Activated B cell treated with CpG ODN at 0.5 μM for 24 hours (primary cell): ENCODE measurements around the gene BCL11B. TPM values are rescaled to one million over a fixed set of nuclear protein-coding genes. Genes with fewer than 3 reads are reported as not detected.

Experiments used
- ATAC-seq: fragments of 200-7000 bp; cut with Tn5 transposase; one replicate; pipeline ENCODE4 v1.10.0; 2021; ENCODE audit warnings: low read depth, mild to moderate bottlenecking, moderate library complexity
- CTCF ChIA-PET: fragments of 350-600 bp; sonication (Branson Sonifier 250); formaldehyde crosslinking; loops from one replicate; lab custom pipeline; 2021; ENCODE audit warnings: antibody characterized with exemption; lab: Charles Lee
- POLR2A ChIA-PET: fragments of 350-600 bp; sonication (Branson Sonifier 250); formaldehyde crosslinking; loops from one replicate; lab custom pipeline; 2021; ENCODE audit warnings: antibody characterized with exemption; lab: Charles Lee
- DNase-seq: peaks from one replicate; pipeline ENCODE4 v3.0.0; 2022
- H3K27ac Mint-ChIP-seq: one replicate; pipeline ENCODE4 v1.8.0; 2020; ENCODE audit warnings: mixed read lengths
- H3K27me3 Mint-ChIP-seq: one replicate; pipeline ENCODE4 v1.8.0; 2021; ENCODE audit warnings: mixed read lengths
- H3K36me3 Mint-ChIP-seq: one replicate; pipeline ENCODE4 v1.8.0; 2021; ENCODE audit warnings: low read depth, mixed read lengths
- H3K4me1 Mint-ChIP-seq: one replicate; pipeline ENCODE4 v1.8.0; 2021; ENCODE audit warnings: mixed read lengths
- H3K4me3 Mint-ChIP-seq: one replicate; pipeline ENCODE4 v1.8.0; 2020; ENCODE audit warnings: mild to moderate bottlenecking, mixed read lengths
- H3K9me3 Mint-ChIP-seq: one replicate; pipeline ENCODE4 v1.8.0; 2020; ENCODE audit warnings: mixed read lengths
- intact Hi-C: fragments of 100-400 bp; cut with micrococcal nuclease; formaldehyde crosslinking; loops from one replicate; pipeline ENCODE4 v1.15.1; 2024
- total RNA-seq: library from RNA; stranded (reverse); gene quantifications from 2 replicates; pipeline ENCODE4 v1.2.3, GENCODE V29; 2022
- TF ChIP-seq, protein P1 (sequence below): fragments of 200-600 bp; IDR thresholded peaks from one replicate; pipeline ENCODE4 v1.8.0; 2022; ENCODE audit warnings: antibody characterized with exemption, mild to moderate bottlenecking

BCL11B gene
- total RNA-seq: 0.10 and 0.13 TPM in 2 replicates

DNA sequence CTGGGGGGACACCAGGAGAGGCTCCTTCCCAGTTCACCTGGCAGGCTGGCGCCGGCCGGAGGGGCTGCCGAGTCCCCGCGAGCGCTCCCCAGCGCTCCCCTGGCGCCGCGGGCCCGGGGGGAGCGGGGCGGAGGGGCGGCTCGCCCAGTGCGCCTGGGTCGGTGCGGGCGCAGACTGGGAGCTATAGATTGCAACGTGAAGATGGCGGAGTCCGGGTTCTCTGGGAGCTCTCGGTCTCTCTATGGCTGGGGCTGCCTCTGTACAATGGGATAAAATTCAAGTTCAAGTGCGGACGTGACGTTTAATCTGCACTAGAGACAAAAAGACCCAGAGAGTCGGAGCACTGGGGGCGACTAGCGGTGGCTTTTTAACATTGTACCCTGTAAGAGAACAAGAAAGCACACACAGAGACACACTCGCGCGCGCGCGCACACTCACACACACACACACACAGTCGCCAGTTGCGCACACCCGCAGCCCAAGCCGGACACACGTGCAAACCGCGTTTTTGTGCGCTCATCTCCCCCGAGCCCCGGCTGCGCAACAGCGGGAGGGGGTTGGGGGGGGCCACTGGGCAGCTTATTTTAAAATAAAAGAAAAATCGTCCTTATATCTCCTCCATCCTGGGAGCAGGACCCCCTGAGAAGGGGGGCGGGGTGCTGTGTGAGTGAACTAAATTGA lies at the start of gene BCL11B:
Gene BCL11B (minus strand): TSS at position 247 of the 681 bp plus-strand sequence. CDS start 979 bp downstream, outside the sequence.
- POLR2A ChIA-PET: no interaction called here
- no peak within 1 kb of the TSS for H3K27ac Mint-ChIP-seq
- H3K4me3 Mint-ChIP-seq: peak within 1 kb of the TSS; percentile 73
- CTCF ChIA-PET: no interaction called here
- ATAC-seq (peak; percentile 69), DNase-seq (no peak)
- no peaks in the 10 kb centered on the region for H3K9me3 Mint-ChIP-seq
- no peaks in the 10 kb centered on the region for H3K36me3 Mint-ChIP-seq
- peaks cover 61% of the 10 kb centered on the region for H3K27me3 Mint-ChIP-seq
- TF ChIP-seq, protein P1, sequence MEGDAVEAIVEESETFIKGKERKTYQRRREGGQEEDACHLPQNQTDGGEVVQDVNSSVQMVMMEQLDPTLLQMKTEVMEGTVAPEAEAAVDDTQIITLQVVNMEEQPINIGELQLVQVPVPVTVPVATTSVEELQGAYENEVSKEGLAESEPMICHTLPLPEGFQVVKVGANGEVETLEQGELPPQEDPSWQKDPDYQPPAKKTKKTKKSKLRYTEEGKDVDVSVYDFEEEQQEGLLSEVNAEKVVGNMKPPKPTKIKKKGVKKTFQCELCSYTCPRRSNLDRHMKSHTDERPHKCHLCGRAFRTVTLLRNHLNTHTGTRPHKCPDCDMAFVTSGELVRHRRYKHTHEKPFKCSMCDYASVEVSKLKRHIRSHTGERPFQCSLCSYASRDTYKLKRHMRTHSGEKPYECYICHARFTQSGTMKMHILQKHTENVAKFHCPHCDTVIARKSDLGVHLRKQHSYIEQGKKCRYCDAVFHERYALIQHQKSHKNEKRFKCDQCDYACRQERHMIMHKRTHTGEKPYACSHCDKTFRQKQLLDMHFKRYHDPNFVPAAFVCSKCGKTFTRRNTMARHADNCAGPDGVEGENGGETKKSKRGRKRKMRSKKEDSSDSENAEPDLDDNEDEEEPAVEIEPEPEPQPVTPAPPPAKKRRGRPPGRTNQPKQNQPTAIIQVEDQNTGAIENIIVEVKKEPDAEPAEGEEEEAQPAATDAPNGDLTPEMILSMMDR: no peak
- intact Hi-C loops: no loop called here
- peaks cover 31% of the 10 kb centered on the region for H3K4me1 Mint-ChIP-seq

DNA sequence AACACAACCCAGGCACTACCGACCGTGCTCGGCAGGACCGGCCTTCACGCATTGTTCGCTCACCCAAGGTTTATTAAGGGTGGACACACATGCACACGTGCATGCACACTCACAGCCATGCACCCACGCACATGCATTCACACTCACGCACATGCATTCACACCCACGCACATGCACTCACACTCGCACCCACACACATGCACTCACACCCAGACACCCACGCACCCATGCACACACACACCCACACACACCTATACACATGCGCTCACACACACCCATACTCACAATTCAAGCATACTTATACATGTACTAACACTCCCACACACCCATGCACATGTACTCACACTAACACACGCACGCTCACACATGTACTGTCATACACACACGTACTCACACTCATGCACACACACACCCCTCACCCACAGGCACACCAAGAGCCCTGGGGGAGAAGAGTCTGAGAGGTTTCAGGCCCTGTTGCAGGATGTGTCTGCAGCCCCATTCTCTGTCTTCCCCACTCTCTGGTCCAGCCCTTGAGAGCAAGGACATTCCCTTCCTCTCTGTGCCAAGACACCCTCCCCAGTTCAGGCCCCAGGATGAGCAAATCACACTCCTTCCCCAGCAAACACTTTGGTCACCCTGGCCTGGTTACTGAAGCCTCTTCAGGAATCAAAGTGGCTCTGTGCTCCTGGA lies 49.4 kb upstream of the BCL11B start:
- CTCF ChIA-PET: no interaction called here
- intact Hi-C loops: no loop called here
- Mint-ChIP-seq H3K36me3 (no peaks in the 10 kb centered on the region), H3K4me1 (no peaks in the 10 kb centered on the region), H3K4me3 (no peak overlapping the region), H3K27ac (no peak overlapping the region), H3K27me3 (no peaks in the 10 kb centered on the region), H3K9me3 (no peaks in the 10 kb centered on the region)
- ATAC-seq (no peak), DNase-seq (no peak)
- POLR2A ChIA-PET: no interaction called here
- TF ChIP-seq, protein P1: no peak

DNA sequence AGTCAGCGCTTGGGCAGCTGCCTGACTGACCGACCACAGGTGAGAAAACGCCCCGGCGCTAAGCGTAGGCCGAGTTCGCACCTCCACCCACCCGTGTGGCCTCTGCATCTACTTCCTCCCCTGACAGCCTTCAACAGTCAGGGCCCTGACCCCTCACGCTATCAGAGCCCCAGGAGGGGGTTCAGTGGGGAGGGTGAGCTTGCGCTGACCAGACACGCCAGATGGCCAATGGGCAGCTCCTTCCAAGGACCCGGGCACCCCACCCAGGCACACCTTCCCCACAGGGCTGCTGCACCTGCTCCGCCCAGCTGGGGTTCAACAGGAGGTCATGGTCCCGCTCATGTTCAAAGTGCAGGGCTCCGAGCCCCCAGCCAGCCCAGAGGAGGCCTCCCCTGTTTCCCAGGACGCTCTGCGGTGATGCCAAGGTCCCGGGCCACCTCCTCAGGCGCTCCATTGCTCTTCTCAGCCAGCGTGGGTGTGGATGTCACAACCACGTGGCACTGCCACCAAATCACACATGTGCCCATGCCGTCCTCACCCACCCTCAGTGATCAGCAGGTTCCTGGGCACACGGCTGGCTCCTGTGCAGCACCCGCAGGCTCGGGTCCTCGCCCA lies 48.7 kb upstream of the BCL11B start:
- ATAC-seq: no peak
- no peak overlapping the region for H3K27ac Mint-ChIP-seq

DNA sequence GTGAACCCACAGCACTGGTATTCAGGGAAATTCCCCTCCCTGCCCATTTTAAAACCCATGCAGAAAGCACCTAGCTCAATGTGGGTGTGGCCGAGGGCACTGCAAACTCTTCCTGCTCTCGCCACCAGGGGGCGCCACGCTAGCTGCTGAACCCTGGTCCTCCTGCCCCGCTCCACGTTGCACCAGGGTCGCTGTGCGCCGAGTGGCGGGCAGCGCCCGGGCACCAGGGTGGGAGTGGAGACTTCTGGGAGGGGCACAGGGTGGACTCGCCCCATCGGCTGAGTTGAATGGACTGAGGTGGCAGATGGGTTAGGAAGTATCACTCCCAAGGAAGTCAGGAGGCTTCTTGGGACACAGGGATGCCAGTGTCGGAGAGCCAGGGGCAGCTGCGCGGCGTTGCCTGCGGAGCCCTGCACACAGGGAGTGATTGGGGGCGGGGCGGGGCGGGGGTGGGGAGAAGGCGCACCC lies 48.1 kb upstream of the BCL11B start:
- H3K4me3 Mint-ChIP-seq: no peak overlapping the region
- no peak overlapping the region for H3K27ac Mint-ChIP-seq
- ChIA-PET POLR2A (no interaction called here), CTCF (interaction anchor here (0.7 to 1.6 kb wide), 5 partner anchors 9 to 95 kb away, joined by 3 to 12 read pairs (median 3); no protein-coding TSS in a partner anchor)
- no peaks in the 10 kb centered on the region for H3K4me1 Mint-ChIP-seq
- H3K9me3 Mint-ChIP-seq: no peaks in the 10 kb centered on the region
- intact Hi-C loops: loop anchor here (1.0 kb wide), 1 partner anchor 95 kb away; no protein-coding TSS in a partner anchor
- ATAC-seq (peak; percentile 60), DNase-seq (peak; percentile 38)
- TF ChIP-seq, protein P1: no peak
- no peaks in the 10 kb centered on the region for H3K36me3 Mint-ChIP-seq
- no peaks in the 10 kb centered on the region for H3K27me3 Mint-ChIP-seq

More for the DNA sequence above, 48.7 kb upstream of the BCL11B start:
- H3K4me1 Mint-ChIP-seq: no peaks in the 10 kb centered on the region
- no peak for DNase-seq
- ChIA-PET CTCF (interaction anchor here (1.2 to 1.6 kb wide), 3 partner anchors 10 to 95 kb away, joined by 3 to 12 read pairs (median 3); no protein-coding TSS in a partner anchor), POLR2A (no interaction called here)
- intact Hi-C loops: loop anchor here (1.0 kb wide), 1 partner anchor 95 kb away; no protein-coding TSS in a partner anchor
- TF ChIP-seq, protein P1: no peak
- H3K9me3 Mint-ChIP-seq: no peaks in the 10 kb centered on the region
- H3K4me3 Mint-ChIP-seq: no peak overlapping the region
- H3K36me3 Mint-ChIP-seq: no peaks in the 10 kb centered on the region
- no peaks in the 10 kb centered on the region for H3K27me3 Mint-ChIP-seq

DNA sequence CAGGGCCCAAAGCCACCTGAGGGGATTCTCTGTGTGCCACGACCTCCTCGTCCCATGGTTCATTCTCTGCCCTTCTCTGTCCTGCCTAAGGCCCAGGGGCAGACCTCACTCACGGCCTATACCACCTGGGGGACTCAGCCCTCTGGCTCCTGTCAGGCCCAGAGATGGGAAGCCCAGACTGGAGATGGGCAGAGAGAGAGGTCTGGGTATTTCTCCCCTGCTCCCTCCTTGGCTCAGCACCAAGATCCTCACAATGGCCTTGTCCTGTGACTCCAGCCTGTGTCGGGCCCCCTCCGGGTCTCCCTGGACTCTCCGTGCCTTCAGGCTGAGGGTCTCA lies 46.9 kb upstream of the BCL11B start:
- ChIA-PET POLR2A (no interaction called here), CTCF (interaction anchor here (1.6 kb wide), 1 partner anchor 97 kb away, joined by 12 read pairs; no protein-coding TSS in a partner anchor)
- TF ChIP-seq, protein P1: no peak
- Mint-ChIP-seq H3K4me1 (no peaks in the 10 kb centered on the region), H3K27me3 (no peaks in the 10 kb centered on the region), H3K9me3 (no peaks in the 10 kb centered on the region), H3K36me3 (no peaks in the 10 kb centered on the region), H3K4me3 (no peak overlapping the region), H3K27ac (no peak overlapping the region)
- intact Hi-C loops: no loop called here
- no peak for DNase-seq
- no peak for ATAC-seq
